KBM-7 (cell line): ENCODE measurements around the gene HNRNPL.
"Not testable (repeated sequence)": the region's sequence is repeated elsewhere in the genome, so short reads cannot be mapped to it uniquely, and the experiment has no call there.

ENCODE experiments used
- DNase-seq: peaks from one replicate; pipeline ENCODE4 v3.0.0-alpha.2; 2015
- in situ Hi-C: fragments of 300-500 bp; cut with MboI; formaldehyde crosslinking; loops from 2 replicates; pipeline ENCODE4 v1.14.3; 2020; ENCODE audit warnings: low sequenced_read_pairs, low pct_unique_long_range_greater_than_20kb, mixed read lengths

The HNRNPL gene

GRCh38 chr19:38812009-38812840, 37.6 kb downstream of the HNRNPL start:
- DNase-seq: no peak
- in situ Hi-C loops: no loop called here

GRCh38 chr19:38809592-38810252, 40.1 kb downstream of the HNRNPL start:
- in situ Hi-C loops: no loop called here
- DNase-seq: no peak

- no peak for DNase-seq
- in situ Hi-C loops: no loop called here
Observed at GRCh38 chr19:38808741-38809140, 41.0 kb downstream of the HNRNPL start.

- DNase-seq, in situ Hi-C loops: not testable (repeated sequence)
Observed at GRCh38 chr19:38807374-38808098, 42.2 kb downstream of the HNRNPL start.

GRCh38 chr19:38806371-38806770, 43.4 kb downstream of the HNRNPL start:
- no peak for DNase-seq
- in situ Hi-C loops: no loop called here

- in situ Hi-C loops: no loop called here
- no peak for DNase-seq
Observed at GRCh38 chr19:38805180-38805579, 44.6 kb downstream of the HNRNPL start.

GRCh38 chr19:38803543-38803942, 46.2 kb downstream of the HNRNPL start:
- in situ Hi-C loops: no loop called here
- DNase-seq: no peak

GRCh38 chr19:38801359-38802095, 48.3 kb downstream of the HNRNPL start:
- no peak for DNase-seq
- in situ Hi-C loops: no loop called here

- DNase-seq: no peak
- in situ Hi-C loops: no loop called here
Observed at GRCh38 chr19:38800577-38801347, 49.0 kb downstream of the HNRNPL start.

GRCh38 chr19:38799104-38799503, 50.7 kb downstream of the HNRNPL start:
- in situ Hi-C loops: no loop called here
- no peak for DNase-seq

GRCh38 chr19:38797781-38798180, 52.0 kb downstream of the HNRNPL start:
- in situ Hi-C loops: not testable (repeated sequence)

GRCh38 chr19:38796154-38796553, 53.6 kb downstream of the HNRNPL start:
- in situ Hi-C loops: no loop called here

More at GRCh38 chr19:38797781-38798180, 52.0 kb downstream of the HNRNPL start:
- DNase-seq: not testable (repeated sequence)

GRCh38 chr19:38795549-38795948, 54.2 kb downstream of the HNRNPL start:
- in situ Hi-C loops: no loop called here
- no peak for DNase-seq

More at GRCh38 chr19:38796154-38796553, 53.6 kb downstream of the HNRNPL start:
- no peak for DNase-seq

- DNase-seq: no peak
Observed at GRCh38 chr19:38793671-38794070, 56.1 kb downstream of the HNRNPL start.

GRCh38 chr19:38793177-38793576, 56.6 kb downstream of the HNRNPL start:
- no peak for DNase-seq
- in situ Hi-C loops: no loop called here

More at GRCh38 chr19:38793671-38794070, 56.1 kb downstream of the HNRNPL start:
- in situ Hi-C loops: no loop called here

GRCh38 chr19:38792250-38793111, 57.3 kb downstream of the HNRNPL start:
- in situ Hi-C loops: no loop called here
- DNase-seq: no peak

- DNase-seq, in situ Hi-C loops: not testable (repeated sequence)
Observed at GRCh38 chr19:38791451-38792064, 58.2 kb downstream of the HNRNPL start.
